Measurements from ENCODE around the gene DEFB119. TPM values are rescaled to one million over a fixed set of nuclear protein-coding genes. Genes with fewer than 3 reads are reported as not detected.

Gene DEFB119
- total RNA-seq, 4 donors from 2014 or later: not detected

GRCh38 chr20:31355981-31356380, 34.4 kb downstream of the DEFB119 start:
- Histone ChIP-seq H3K4me1 (no peaks in the 10 kb centered on the region), H3K4me3 (no peak overlapping the region), H3K36me3 (no peaks in the 10 kb centered on the region), H3K27me3 (no peaks in the 10 kb centered on the region), H3K27ac (no peak overlapping the region), H3K9me3 (no peaks in the 10 kb centered on the region)
- intact Hi-C loops (cut with DNase I; ENCODE audit: low total_unique reads): no loop called here
- no peak for DNase-seq
- TF ChIP-seq, protein P1, sequence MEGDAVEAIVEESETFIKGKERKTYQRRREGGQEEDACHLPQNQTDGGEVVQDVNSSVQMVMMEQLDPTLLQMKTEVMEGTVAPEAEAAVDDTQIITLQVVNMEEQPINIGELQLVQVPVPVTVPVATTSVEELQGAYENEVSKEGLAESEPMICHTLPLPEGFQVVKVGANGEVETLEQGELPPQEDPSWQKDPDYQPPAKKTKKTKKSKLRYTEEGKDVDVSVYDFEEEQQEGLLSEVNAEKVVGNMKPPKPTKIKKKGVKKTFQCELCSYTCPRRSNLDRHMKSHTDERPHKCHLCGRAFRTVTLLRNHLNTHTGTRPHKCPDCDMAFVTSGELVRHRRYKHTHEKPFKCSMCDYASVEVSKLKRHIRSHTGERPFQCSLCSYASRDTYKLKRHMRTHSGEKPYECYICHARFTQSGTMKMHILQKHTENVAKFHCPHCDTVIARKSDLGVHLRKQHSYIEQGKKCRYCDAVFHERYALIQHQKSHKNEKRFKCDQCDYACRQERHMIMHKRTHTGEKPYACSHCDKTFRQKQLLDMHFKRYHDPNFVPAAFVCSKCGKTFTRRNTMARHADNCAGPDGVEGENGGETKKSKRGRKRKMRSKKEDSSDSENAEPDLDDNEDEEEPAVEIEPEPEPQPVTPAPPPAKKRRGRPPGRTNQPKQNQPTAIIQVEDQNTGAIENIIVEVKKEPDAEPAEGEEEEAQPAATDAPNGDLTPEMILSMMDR (IDR thresholded peaks at IDR 0.05): no peak
- TF ChIP-seq POLR2A (IDR thresholded peaks at IDR 0.05): no peak

GRCh38 chr20:31341470-31341869, 48.9 kb downstream of the DEFB119 start:
- no peak for DNase-seq
- Histone ChIP-seq H3K4me3 (no peak overlapping the region), H3K4me1 (no peaks in the 10 kb centered on the region), H3K27me3 (no peaks in the 10 kb centered on the region), H3K27ac (no peak overlapping the region), H3K9me3 (no peaks in the 10 kb centered on the region), H3K36me3 (no peaks in the 10 kb centered on the region)
- TF ChIP-seq POLR2A (IDR thresholded peaks at IDR 0.05): no peak
- TF ChIP-seq, protein P1 (IDR thresholded peaks at IDR 0.05): no peak
- intact Hi-C loops (cut with DNase I; ENCODE audit: low total_unique reads): no loop called here

DNA sequence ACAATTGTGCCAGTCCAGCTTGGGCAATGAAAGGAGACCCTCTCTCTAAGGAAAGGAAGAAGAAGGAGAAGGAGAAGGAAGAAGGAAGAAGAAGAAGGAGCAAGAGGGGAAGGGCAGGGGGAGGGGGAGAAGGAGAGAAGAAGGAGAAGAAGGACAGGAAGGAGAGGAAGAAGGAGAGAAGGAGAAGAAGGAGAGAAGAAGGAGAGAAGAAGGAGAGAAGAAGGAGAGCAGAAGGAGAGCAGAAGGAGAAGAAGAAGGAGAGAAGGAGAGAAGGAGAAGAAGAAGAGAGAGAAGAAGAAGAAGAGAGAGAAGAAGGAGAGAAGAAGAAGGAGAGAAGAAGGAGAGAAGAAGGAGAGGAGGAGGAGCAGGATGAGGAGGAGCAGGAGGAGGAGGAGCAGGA, 59.5 kb downstream of the DEFB119 start:
- Histone ChIP-seq H3K4me3 (no peak overlapping the region), H3K4me1 (no peaks in the 10 kb centered on the region), H3K27me3 (no peaks in the 10 kb centered on the region), H3K27ac (no peak overlapping the region), H3K9me3 (no peaks in the 10 kb centered on the region), H3K36me3 (no peaks in the 10 kb centered on the region)
- DNase-seq: no peak
- TF ChIP-seq, protein P1 (IDR thresholded peaks at IDR 0.05): no peak
- TF ChIP-seq POLR2A (IDR thresholded peaks at IDR 0.05): no peak
- intact Hi-C loops (cut with DNase I; ENCODE audit: low total_unique reads): no loop called here

Small RNA genes lying within 50 kb of the gene (small RNA-seq; reads per million reads assigned to genes)
- gene DEFB117 (not detected), gene RF00561 (not detected), gene RNA5SP480 (not detected)

Other genes starting within 250 kb of the DEFB119 start
- not detected for gene DEFB115, start 132.9 kb downstream of the DEFB119 start, total RNA-seq
- not detected for gene DEFB116, start 82.0 kb downstream of the DEFB119 start, total RNA-seq
- gene DEFB118, start 22.0 kb downstream of the DEFB119 start, total RNA-seq: not detected
- not detected for gene DEFB121, start 15.6 kb upstream of the DEFB119 start, total RNA-seq
- not detected for gene DEFB123, start 50.0 kb upstream of the DEFB119 start, total RNA-seq
- 1 to 10 TPM in 1 of 4 donors, not detected in 3; 3.2 TPM for gene DEFB124, start 84.5 kb upstream of the DEFB119 start, total RNA-seq
- 10 to 100 TPM in 2 of 4 donors, 1 to 10 TPM in 1, under 1 TPM in 1; 0.59 to 12.1 (median 8.7) TPM for gene REM1, start 84.7 kb upstream of the DEFB119 start, total RNA-seq
- gene HM13, start 123.9 kb upstream of the DEFB119 start, total RNA-seq: 100 to 1,000 TPM in 1 of 4 donors, 10 to 100 TPM in 3; 40.7 to 147 (median 56.0) TPM
- 100 to 1,000 TPM; 364 to 646 (median 505) TPM for gene ID1, start 214.7 kb upstream of the DEFB119 start, total RNA-seq
- gene COX4I2, start 247.3 kb upstream of the DEFB119 start, total RNA-seq: 1 to 10 TPM in 2 of 4 donors, not detected in 2; 5.1 to 8.4 TPM